CD4-positive, alpha-beta T cell treated with Interleukin-4 for 1 hour (primary cell): Measurements from ENCODE around the gene JARID2.

Experiments used
- DNase-seq, 2 donors: peaks; one replicate each; pipeline ENCODE4 v3.0.0-alpha.2; 2020 to 2022

The JARID2 gene

GRCh38 chr6:15339081-15339480 is 93.2 kb downstream of the JARID2 start:
- DNase-seq = no peak

GRCh38 chr6:15340105-15340601 is 94.3 kb downstream of the JARID2 start:
- no peak for DNase-seq

- no peak for DNase-seq
These were observed 94.9 kb downstream of the JARID2 start for GRCh38 chr6:15340775-15341174.

GRCh38 chr6:15341311-15342001 is 95.6 kb downstream of the JARID2 start:
- DNase-seq = no peak

GRCh38 chr6:15342114-15342513 is 96.2 kb downstream of the JARID2 start:
- no peak for DNase-seq

GRCh38 chr6:15343490-15344191 is 97.8 kb downstream of the JARID2 start:
- no peak for DNase-seq

GRCh38 chr6:15344192-15344519 is 98.3 kb downstream of the JARID2 start:
- DNase-seq = no peak

- DNase-seq = no peak
These were observed 99.0 kb downstream of the JARID2 start for GRCh38 chr6:15344831-15345230.

GRCh38 chr6:15346315-15346714 is 100.4 kb downstream of the JARID2 start:
- no peak for DNase-seq

- DNase-seq = no peak
These were observed 102.7 kb downstream of the JARID2 start for GRCh38 chr6:15348528-15348927.

- no peak for DNase-seq
These were observed 103.5 kb downstream of the JARID2 start for GRCh38 chr6:15349379-15349778.

GRCh38 chr6:15350386-15351083 is 104.7 kb downstream of the JARID2 start:
- DNase-seq = no peak

- DNase-seq = no peak
These were observed 105.8 kb downstream of the JARID2 start for GRCh38 chr6:15351631-15352030.

GRCh38 chr6:15352220-15352619 is 106.4 kb downstream of the JARID2 start:
- DNase-seq = no peak

- DNase-seq = no peak
These were observed 107.0 kb downstream of the JARID2 start for GRCh38 chr6:15352845-15353244.

GRCh38 chr6:15355683-15356099 is 109.8 kb downstream of the JARID2 start:
- DNase-seq = no peak

- no peak for DNase-seq
These were observed 110.3 kb downstream of the JARID2 start for GRCh38 chr6:15356179-15356578.

GRCh38 chr6:15356937-15357336 is 111.1 kb downstream of the JARID2 start:
- DNase-seq = no peak

GRCh38 chr6:15357782-15358181 is 111.9 kb downstream of the JARID2 start:
- no peak for DNase-seq

- DNase-seq = no peak
These were observed 112.9 kb downstream of the JARID2 start for GRCh38 chr6:15358579-15359327.

GRCh38 chr6:15359335-15359862 is 113.5 kb downstream of the JARID2 start:
- DNase-seq = no peak

GRCh38 chr6:15360300-15360699 is 114.4 kb downstream of the JARID2 start:
- no peak for DNase-seq

- DNase-seq = no peak
These were observed 115.3 kb downstream of the JARID2 start for GRCh38 chr6:15361197-15361596.
